GM21619 (cell line): Measurements from ENCODE around the gene EEIG2.
"Not testable (repeated sequence)": the region's sequence is repeated elsewhere in the genome, so short reads cannot be mapped to it uniquely, and the experiment has no call there.

Experiments used
- ATAC-seq: cut with Tn5 transposase; IDR thresholded peaks from one replicate; pipeline ENCODE4 v1.9.1; 2021; ENCODE audit not compliant: unreplicated experiment

Gene EEIG2

GRCh38 chr1:108559215-108560186, at the start of gene EEIG2:
Gene EEIG2 (plus strand): TSS chr1:108560100. CDS start chr1:108560429, 329 bp downstream.
- ATAC-seq = peak; percentile 73

- ATAC-seq = no peak
Observed at GRCh38 chr1:108511764-108512163, 48.1 kb upstream of the EEIG2 start.

GRCh38 chr1:108512239-108513043, 47.5 kb upstream of the EEIG2 start:
- no peak for ATAC-seq

- no peak for ATAC-seq
Observed at GRCh38 chr1:108513044-108513415, 46.9 kb upstream of the EEIG2 start.

- ATAC-seq = not testable (repeated sequence)
Observed at GRCh38 chr1:108513914-108514313, 46.0 kb upstream of the EEIG2 start.

GRCh38 chr1:108517301-108517897, 42.5 kb upstream of the EEIG2 start:
- not testable (repeated sequence) for ATAC-seq

GRCh38 chr1:108521990-108522393, 37.9 kb upstream of the EEIG2 start:
- no peak for ATAC-seq

GRCh38 chr1:108523829-108524228, 36.1 kb upstream of the EEIG2 start:
- ATAC-seq = no peak

- ATAC-seq = no peak
Observed at GRCh38 chr1:108524676-108525075, 35.2 kb upstream of the EEIG2 start.

GRCh38 chr1:108527135-108527534, 32.8 kb upstream of the EEIG2 start:
- no peak for ATAC-seq

- no peak for ATAC-seq
Observed at GRCh38 chr1:108527837-108528236, 32.1 kb upstream of the EEIG2 start.

- no peak for ATAC-seq
Observed at GRCh38 chr1:108531444-108531843, 28.5 kb upstream of the EEIG2 start.

- ATAC-seq = no peak
Observed at GRCh38 chr1:108532730-108533129, 27.2 kb upstream of the EEIG2 start.

- ATAC-seq = peak; percentile 58
Observed at GRCh38 chr1:108533351-108534083, 26.4 kb upstream of the EEIG2 start.

- no peak for ATAC-seq
Observed at GRCh38 chr1:108534759-108535158, 25.1 kb upstream of the EEIG2 start.

GRCh38 chr1:108535315-108535897, 24.5 kb upstream of the EEIG2 start:
- not testable (repeated sequence) for ATAC-seq

GRCh38 chr1:108536021-108536420, 23.9 kb upstream of the EEIG2 start:
- ATAC-seq = not testable (repeated sequence)

GRCh38 chr1:108536791-108537190, 23.1 kb upstream of the EEIG2 start:
- ATAC-seq = not testable (repeated sequence)

GRCh38 chr1:108537976-108538375, 21.9 kb upstream of the EEIG2 start:
- ATAC-seq = no peak

GRCh38 chr1:108540977-108541376, 18.9 kb upstream of the EEIG2 start:
- no peak for ATAC-seq
